Colonic mucosa (tissue), 4 donors: ENCODE results near the gene CDH4. TPM values are rescaled to one million over a fixed set of nuclear protein-coding genes. Genes with fewer than 3 reads are reported as not detected.

Experiments used
- DNase-seq: peaks from one replicate; pipeline ENCODE4 v3.0.0-alpha.2; 2020
- H3K27ac ChIP-seq: fragments of 200-600 bp; one replicate; pipeline ENCODE4 v1.8.0; 2021
- H3K27me3 ChIP-seq: fragments of 200-600 bp; one replicate; pipeline ENCODE4 v1.8.0; 2021
- H3K36me3 ChIP-seq: fragments of 200-600 bp; one replicate; pipeline ENCODE4 v1.8.0; 2021
- H3K4me1 ChIP-seq: fragments of 200-600 bp; one replicate; pipeline ENCODE4 v1.8.0; 2021; ENCODE audit warnings: mild to moderate bottlenecking
- H3K4me3 ChIP-seq: fragments of 200-600 bp; one replicate; pipeline ENCODE4 v1.8.0; 2021
- H3K9ac ChIP-seq, 2 donors: one replicate each; pipeline ENCODE4 v1.7.0; 2013; ENCODE audit warnings: control low read depth in 2 of 2, low read depth in 2 of 2, low read length in 2 of 2
- H3K9me3 ChIP-seq: fragments of 200-600 bp; one replicate; pipeline ENCODE4 v1.8.0; 2021
- intact Hi-C: fragments of 100-400 bp; cut with DNase I; formaldehyde crosslinking; loops from one replicate; pipeline ENCODE4 v1.14.1; 2022
- total RNA-seq, 2 donors: library from RNA; stranded (reverse); fragmentation: NEBNext Ultra II Directional in 1 of 2; extraction: Animal tissue kit (Norgen Biotek cat#: 25700) in 1 of 2; gene quantifications; one replicate each; pipeline ENCODE4 v1.2.1, GENCODE V29; 2021
- TF ChIP-seq, protein P1 (sequence below): fragments of 200-600 bp; IDR thresholded peaks from one replicate; pipeline ENCODE4 v1.8.0; 2022; ENCODE audit warnings: antibody characterized with exemption, mild to moderate bottlenecking
- donor health status: healthy.
- donor health status: DM: no; HTN: no; CAD: no.
- donor health status: DM: no; HTN: no; CAD: no.

CDH4 gene
- total RNA-seq, 2 donors from 2014 or later: 0.08 TPM; not detected in 1

DNA sequence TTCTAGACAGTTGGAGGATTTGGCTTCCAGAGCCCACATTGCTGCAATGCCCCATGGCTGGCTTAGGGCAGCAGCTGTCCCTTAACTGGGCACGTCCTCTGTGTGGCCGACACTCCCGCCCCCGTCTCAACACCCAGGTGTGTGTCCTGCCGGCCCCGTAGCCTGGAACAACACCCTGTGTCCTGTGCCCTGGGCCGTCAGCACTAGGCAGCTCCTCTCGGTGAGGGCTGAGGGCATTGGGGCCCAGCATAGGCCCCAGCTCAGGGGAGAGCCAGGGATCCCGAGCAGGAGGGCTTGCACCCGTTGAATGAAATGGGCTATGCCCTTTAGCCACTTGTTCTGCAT is 121.0 kb downstream of the CDH4 start:
- TF ChIP-seq, protein P1, sequence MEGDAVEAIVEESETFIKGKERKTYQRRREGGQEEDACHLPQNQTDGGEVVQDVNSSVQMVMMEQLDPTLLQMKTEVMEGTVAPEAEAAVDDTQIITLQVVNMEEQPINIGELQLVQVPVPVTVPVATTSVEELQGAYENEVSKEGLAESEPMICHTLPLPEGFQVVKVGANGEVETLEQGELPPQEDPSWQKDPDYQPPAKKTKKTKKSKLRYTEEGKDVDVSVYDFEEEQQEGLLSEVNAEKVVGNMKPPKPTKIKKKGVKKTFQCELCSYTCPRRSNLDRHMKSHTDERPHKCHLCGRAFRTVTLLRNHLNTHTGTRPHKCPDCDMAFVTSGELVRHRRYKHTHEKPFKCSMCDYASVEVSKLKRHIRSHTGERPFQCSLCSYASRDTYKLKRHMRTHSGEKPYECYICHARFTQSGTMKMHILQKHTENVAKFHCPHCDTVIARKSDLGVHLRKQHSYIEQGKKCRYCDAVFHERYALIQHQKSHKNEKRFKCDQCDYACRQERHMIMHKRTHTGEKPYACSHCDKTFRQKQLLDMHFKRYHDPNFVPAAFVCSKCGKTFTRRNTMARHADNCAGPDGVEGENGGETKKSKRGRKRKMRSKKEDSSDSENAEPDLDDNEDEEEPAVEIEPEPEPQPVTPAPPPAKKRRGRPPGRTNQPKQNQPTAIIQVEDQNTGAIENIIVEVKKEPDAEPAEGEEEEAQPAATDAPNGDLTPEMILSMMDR: no peak
- Histone ChIP-seq H3K9me3 (no peaks in the 10 kb centered on the region), H3K4me3 (no peak overlapping the region), H3K36me3 (no peaks in the 10 kb centered on the region), H3K27ac (no peak overlapping the region), H3K27me3 (no peaks in the 10 kb centered on the region), H3K4me1 (no peaks in the 10 kb centered on the region), H3K9ac (no peak overlapping the region)
- intact Hi-C loops: no loop called here
- DNase-seq: no peak

DNA sequence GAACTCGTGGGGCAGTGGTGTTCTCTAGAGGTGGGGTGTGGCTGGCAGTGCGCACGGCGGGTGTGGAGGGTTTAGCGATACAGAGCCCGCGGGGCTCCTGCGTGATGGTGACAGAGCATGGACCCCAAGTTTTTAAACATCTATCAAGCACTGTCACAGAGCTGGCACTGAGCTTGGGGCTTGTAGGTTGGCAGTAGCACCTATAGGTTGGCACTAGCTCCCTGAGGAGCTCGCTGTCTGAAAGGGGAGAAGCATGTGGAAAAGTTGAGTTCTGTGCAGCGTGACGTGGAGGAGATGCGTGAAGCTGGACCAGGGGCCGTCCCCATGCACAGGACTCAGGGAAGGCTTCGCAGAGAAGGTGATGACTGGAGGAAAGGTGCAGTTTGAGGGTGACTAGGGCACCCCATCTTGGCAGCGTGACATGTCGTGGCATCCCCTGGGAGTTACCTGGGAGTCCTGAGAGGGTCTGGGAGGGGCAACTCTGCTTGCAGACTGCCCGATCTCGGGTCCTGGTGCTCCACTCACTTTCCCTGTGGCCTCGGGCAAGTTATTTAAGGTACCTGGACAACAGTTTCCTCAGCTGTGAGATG is 122.0 kb downstream of the CDH4 start:
- H3K27me3 ChIP-seq: no peaks in the 10 kb centered on the region
- TF ChIP-seq, protein P1: no peak
- no peak for DNase-seq
- no peak overlapping the region for H3K27ac ChIP-seq
- intact Hi-C loops: no loop called here
- no peaks in the 10 kb centered on the region for H3K9me3 ChIP-seq
- no peaks in the 10 kb centered on the region for H3K36me3 ChIP-seq
- no peak overlapping the region for H3K9ac ChIP-seq
- no peak overlapping the region for H3K4me3 ChIP-seq
- no peaks in the 10 kb centered on the region for H3K4me1 ChIP-seq

- no peak overlapping the region for H3K27ac ChIP-seq
- H3K9me3 ChIP-seq: no peaks in the 10 kb centered on the region
- H3K4me1 ChIP-seq: no peaks in the 10 kb centered on the region
- no peak overlapping the region for H3K4me3 ChIP-seq
- TF ChIP-seq, protein P1: no peak
- no peaks in the 10 kb centered on the region for H3K36me3 ChIP-seq
- no peaks in the 10 kb centered on the region for H3K27me3 ChIP-seq
- no peak overlapping the region for H3K9ac ChIP-seq
- DNase-seq: no peak
- intact Hi-C loops: no loop called here
These were observed 124.6 kb downstream of the CDH4 start for GRCh38 chr20:61376541-61377240.

DNA sequence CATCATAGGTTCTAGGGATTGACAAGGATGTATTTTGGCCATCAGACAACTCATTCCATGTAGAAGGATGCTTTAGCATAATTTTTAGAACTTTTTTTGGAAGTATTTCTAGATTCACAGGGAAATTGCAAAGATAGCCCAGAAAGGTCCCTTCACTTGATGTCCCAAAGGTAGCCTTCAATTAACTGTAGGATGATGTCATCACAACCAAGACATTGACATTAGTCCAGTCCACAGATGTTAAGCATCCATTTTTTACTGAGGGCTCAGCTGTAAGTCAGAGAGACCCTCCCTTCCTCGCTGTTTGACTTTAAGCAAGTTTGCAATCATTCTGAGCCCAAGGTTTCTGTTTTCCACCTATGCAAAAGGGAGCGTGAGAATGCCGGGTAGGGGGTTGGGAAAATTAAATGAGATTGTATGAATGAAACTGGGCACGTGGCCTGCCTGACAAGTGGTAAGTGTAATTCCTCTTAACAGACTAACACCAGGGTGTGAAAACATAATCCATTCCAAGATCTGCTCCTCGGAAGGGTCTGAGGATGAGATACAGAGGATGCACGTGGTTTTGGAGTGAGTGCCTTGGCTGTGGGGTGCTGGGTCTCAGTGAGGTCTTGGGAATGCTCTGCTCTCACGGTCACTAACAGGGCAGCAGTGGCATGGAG is 126.8 kb downstream of the CDH4 start:
- H3K27me3 ChIP-seq: no peaks in the 10 kb centered on the region
- TF ChIP-seq, protein P1: no peak
- H3K36me3 ChIP-seq: no peaks in the 10 kb centered on the region
- H3K9me3 ChIP-seq: no peaks in the 10 kb centered on the region
- H3K9ac ChIP-seq: no peak overlapping the region
- no peak overlapping the region for H3K4me3 ChIP-seq
- DNase-seq: no peak
- no peak overlapping the region for H3K27ac ChIP-seq
- intact Hi-C loops: no loop called here
- H3K4me1 ChIP-seq: no peaks in the 10 kb centered on the region

DNA sequence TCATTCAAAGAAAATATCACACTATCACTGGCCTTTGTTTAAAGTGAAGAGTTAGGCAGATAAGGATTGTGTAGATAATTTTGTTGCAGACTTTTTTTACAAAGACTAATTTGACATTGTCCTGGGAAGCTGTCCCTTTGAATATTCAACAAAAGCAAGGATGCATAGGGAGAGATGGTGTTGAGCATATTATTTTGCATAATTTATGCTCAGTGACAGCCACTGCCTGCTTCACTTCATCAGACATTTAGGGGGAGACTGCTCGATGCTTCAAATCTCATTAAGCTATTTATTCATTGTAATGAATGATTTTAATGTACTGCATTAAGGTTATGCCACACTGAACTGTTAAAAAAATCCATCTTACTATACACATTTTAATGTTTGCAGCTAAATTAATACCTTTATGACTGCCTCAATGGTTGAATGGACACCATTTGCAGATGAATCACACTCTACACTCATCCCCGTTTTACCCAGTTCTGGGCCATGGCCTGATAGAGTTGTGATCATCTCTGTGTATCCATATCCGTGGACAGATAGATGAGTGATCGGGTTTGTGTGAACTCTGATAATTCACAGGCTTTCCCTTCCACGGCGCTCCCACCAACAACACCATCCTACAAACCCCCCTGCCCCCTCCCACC is 128.0 kb downstream of the CDH4 start:
- no peak overlapping the region for H3K27ac ChIP-seq
- DNase-seq: no peak

More for the DNA sequence above, 128.0 kb downstream of the CDH4 start:
- H3K4me1 ChIP-seq: no peaks in the 10 kb centered on the region
- H3K9ac ChIP-seq: no peak overlapping the region
- no peaks in the 10 kb centered on the region for H3K9me3 ChIP-seq
- no peak overlapping the region for H3K4me3 ChIP-seq
- TF ChIP-seq, protein P1: no peak
- H3K36me3 ChIP-seq: no peaks in the 10 kb centered on the region
- intact Hi-C loops: no loop called here
- no peaks in the 10 kb centered on the region for H3K27me3 ChIP-seq
